Esophagus muscularis mucosa (tissue), 4 donors: Measurements from ENCODE around the gene TTC9C. TPM values are rescaled to one million over a fixed set of nuclear protein-coding genes. Genes with fewer than 3 reads are reported as not detected.

Source experiments
- DNase-seq: peaks from one replicate; pipeline ENCODE4 v3.0.0-alpha.2; 2017; ENCODE audit errors: extremely low spot score
- H3K27ac ChIP-seq, 4 donors: fragments of 200-600 bp; sonication (generic); replicated peaks in 1 of 4; 1 replicate in 3 of 4; 2 replicates in 1 of 4; pipeline ENCODE4 v1.5.1; 2016 to 2019; ENCODE audit warnings: mild to moderate bottlenecking in 1 of 4
- H3K27me3 ChIP-seq, 4 donors: fragments of 200-600 bp; sonication (generic); one replicate each; pipeline versions ENCODE4 v1.5.1 to v1.6.0; 2016 to 2019
- H3K36me3 ChIP-seq, 4 donors: fragments of 200-600 bp; sonication (generic); one replicate each; pipeline ENCODE4 v1.5.1; 2016 to 2019
- H3K4me1 ChIP-seq, 4 donors: fragments of 200-600 bp; sonication (generic); one replicate each; pipeline ENCODE4 v1.5.1; 2016 to 2019
- H3K4me3 ChIP-seq, 4 donors: fragments of 200-600 bp; sonication (generic); 1 replicate in 2 of 4; 2 replicates in 2 of 4; pipeline ENCODE4 v1.5.1; 2016 to 2019; ENCODE audit warnings: mild to moderate bottlenecking in 4 of 4, moderate library complexity in 1 of 4
- H3K9me3 ChIP-seq, 4 donors: fragments of 200-600 bp; sonication (generic); 1 replicate in 3 of 4; 2 replicates in 1 of 4; pipeline ENCODE4 v1.5.1; 2016 to 2019
- EP300 ChIP-seq: sonication (generic); formaldehyde crosslinking; IDR thresholded peaks from one replicate; pipeline ENCODE4 v1.6.1; 2017; ENCODE audit warnings: antibody characterized with exemption
- POLR2A ChIP-seq: fragments of 450-650 bp; IDR thresholded peaks from one replicate; pipeline ENCODE4 v1.6.1; 2017; ENCODE audit warnings: antibody characterized with exemption, moderate library complexity, mild to moderate bottlenecking, low read depth
- POLR2AphosphoS5 ChIP-seq, 2 donors: sonication (generic); formaldehyde crosslinking; IDR thresholded peaks; one replicate each; pipeline ENCODE4 v1.6.1; 2017; ENCODE audit warnings: antibody characterized with exemption in 2 of 2
- WGBS: methylation state at CpG from one replicate; pipeline ENCODE4 v1.1.5; 2018; 5-methylcytosine and 5-hydroxymethylcytosine counted together
- intact Hi-C: fragments of 100-400 bp; cut with DNase I; formaldehyde crosslinking; loops from one replicate; pipeline ENCODE4 v1.15.1; 2023
- total RNA-seq, 4 donors: library from RNA; depleted of rRNA; stranded (reverse); fragments of >200 nt; gene quantifications; one replicate each; pipeline versions ENCODE4 v1.1.0 to v1.2.1, GENCODE V29; 2016
- TF ChIP-seq, protein P1 (sequence below), 3 experiments: fragments of 200-600 bp in 2 of 3; fragments of 450-650 bp in 1 of 3; sonication (generic) in 2 of 3; IDR thresholded peaks; one replicate each; pipeline ENCODE4 v1.5.1; 2017 to 2019; ENCODE audit warnings: antibody characterized with exemption in 3 of 3, mild to moderate bottlenecking in 2 of 3, moderate library complexity in 1 of 3

TTC9C gene
- total RNA-seq, 4 donors from 2014 or later = 12.9 to 22.9 (median 18.2) TPM

DNA sequence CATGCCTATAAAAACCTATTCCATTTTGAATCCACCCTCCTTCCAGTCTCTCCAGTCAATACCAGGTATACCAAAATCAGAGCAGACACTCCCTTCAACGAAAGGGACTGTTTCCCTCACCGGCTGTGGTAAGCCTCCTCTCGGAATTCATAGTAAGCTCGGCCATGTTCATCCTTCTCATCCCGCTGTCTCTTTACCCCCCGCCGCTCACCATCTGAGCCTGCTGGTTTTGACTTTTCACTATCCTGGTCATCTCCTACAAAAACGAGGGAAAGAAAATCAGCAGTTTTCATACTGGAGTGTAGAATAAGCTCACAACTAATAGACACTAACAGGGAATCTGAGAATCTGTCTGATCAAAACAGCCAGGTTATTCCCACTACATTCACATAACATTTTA, 4.1 kb upstream of the TTC9C start:
- peaks cover 46 to 50% (median 48%) of the 10 kb centered on the region in 4 donors for H3K36me3 ChIP-seq

DNA sequence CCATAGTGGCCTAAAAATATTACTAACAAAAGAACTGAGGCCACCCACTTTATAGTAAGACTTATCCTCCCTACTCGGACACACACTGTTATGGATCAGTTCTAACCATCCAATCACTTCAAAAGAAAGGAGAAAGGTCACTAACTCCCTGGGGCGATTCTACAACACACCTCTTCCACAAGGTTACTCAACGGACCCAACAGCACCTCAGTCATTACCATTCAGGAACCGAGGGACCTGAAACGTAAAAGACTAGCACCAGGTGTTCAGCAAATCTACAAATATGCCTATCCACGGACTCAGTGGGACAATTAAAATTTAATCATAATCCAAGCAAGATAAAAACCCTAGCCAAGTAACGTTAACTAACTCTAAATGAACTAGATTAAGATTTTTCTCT, 2.6 kb upstream of the TTC9C start:
- H3K27ac ChIP-seq = peak overlapping the region; percentile 89 to 97 (median 94)
- peaks cover 40 to 61% (median 54%) of the 10 kb centered on the region in 4 donors for H3K4me1 ChIP-seq
- no peaks in the 10 kb centered on the region for H3K27me3 ChIP-seq
- peak overlapping the region; percentile 85 to 94 (median 90) for H3K4me3 ChIP-seq
- TF ChIP-seq, protein P1, sequence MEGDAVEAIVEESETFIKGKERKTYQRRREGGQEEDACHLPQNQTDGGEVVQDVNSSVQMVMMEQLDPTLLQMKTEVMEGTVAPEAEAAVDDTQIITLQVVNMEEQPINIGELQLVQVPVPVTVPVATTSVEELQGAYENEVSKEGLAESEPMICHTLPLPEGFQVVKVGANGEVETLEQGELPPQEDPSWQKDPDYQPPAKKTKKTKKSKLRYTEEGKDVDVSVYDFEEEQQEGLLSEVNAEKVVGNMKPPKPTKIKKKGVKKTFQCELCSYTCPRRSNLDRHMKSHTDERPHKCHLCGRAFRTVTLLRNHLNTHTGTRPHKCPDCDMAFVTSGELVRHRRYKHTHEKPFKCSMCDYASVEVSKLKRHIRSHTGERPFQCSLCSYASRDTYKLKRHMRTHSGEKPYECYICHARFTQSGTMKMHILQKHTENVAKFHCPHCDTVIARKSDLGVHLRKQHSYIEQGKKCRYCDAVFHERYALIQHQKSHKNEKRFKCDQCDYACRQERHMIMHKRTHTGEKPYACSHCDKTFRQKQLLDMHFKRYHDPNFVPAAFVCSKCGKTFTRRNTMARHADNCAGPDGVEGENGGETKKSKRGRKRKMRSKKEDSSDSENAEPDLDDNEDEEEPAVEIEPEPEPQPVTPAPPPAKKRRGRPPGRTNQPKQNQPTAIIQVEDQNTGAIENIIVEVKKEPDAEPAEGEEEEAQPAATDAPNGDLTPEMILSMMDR (IDR thresholded peaks at IDR 0.05) = no peak
- TF ChIP-seq POLR2AphosphoS5 (IDR thresholded peaks at IDR 0.05) = no peak
- no peak for TF ChIP-seq POLR2A
- no peak for TF ChIP-seq EP300
- intact Hi-C loops = no loop called here
- 1% methylated on average over 7 of the region's 7 CpGs for WGBS
- H3K36me3 ChIP-seq = peaks cover 31 to 43% (median 35%) of the 10 kb centered on the region in 4 donors
- no peak for DNase-seq
- H3K9me3 ChIP-seq = no peaks in the 10 kb centered on the region

More for the DNA sequence above, 4.1 kb upstream of the TTC9C start:
- WGBS = 25% methylated on average over 8 of the region's 8 CpGs
- peak overlapping the region; percentile 27 to 94 (median 90) for H3K4me3 ChIP-seq
- peak overlapping the region in 2 of 4 donors; percentile 1 to 89 for H3K27ac ChIP-seq
- no peak for DNase-seq
- H3K9me3 ChIP-seq = no peaks in the 10 kb centered on the region
- H3K27me3 ChIP-seq = no peaks in the 10 kb centered on the region
- peaks cover 26 to 52% (median 43%) of the 10 kb centered on the region in 4 donors for H3K4me1 ChIP-seq
- TF ChIP-seq, protein P1 (IDR thresholded peaks at IDR 0.05) = no peak
- TF ChIP-seq POLR2AphosphoS5 (IDR thresholded peaks at IDR 0.05) (no peak), POLR2A (no peak), EP300 (no peak)
- intact Hi-C loops = no loop called here

DNA sequence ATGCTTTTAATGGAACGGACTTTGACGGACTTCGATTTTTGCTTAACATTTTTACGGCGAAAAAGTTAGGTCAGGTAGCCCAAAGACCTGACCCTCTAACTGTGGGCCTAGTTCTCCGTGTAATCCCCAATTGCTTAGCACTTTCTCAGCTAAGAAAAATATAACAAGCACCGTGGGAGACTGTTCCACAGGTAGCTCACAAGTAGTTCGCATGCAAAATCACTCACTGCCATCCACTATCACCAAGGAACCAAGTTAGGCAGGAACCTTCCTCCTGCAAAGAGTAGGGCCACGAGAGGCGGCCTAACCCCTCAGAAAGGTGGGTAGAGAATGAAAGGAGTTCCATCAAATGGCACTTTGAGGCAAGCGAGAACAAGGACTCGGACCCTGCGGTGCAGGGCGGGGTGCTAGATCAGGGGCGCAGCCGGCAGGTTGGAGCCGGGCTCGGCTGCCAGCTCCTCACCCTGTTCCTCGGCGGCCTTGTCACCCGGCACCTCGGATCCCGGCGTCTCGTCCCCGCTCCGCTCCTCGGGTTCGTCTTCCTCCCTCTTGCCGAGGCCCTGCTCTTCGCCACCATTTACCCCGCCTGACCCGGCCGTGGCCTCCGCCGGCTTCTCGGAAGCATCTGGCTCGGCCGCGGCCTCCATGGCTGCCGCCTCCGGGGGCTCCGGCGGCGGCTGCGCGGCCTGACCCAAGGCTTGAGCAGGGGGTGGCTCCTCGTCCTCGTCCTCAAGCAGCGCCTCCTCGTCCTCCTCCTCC, 2.0 kb upstream of the TTC9C start:
- 0% methylated on average over 10 of the region's 51 CpGs for WGBS
- peaks cover 24 to 43% (median 35%) of the 10 kb centered on the region in 4 donors for H3K36me3 ChIP-seq
- H3K27ac ChIP-seq = peak overlapping the region; percentile 89 to 97 (median 94)
- peak overlapping the region; percentile 85 to 94 (median 90) for H3K4me3 ChIP-seq
- no peak for DNase-seq
- TF ChIP-seq, protein P1 (IDR thresholded peaks at IDR 0.05) = no peak
- no peak for TF ChIP-seq POLR2AphosphoS5 (IDR thresholded peaks at IDR 0.05)
- intact Hi-C loops = no loop called here
- peaks cover 46 to 68% (median 61%) of the 10 kb centered on the region in 4 donors for H3K4me1 ChIP-seq
- H3K27me3 ChIP-seq = no peaks in the 10 kb centered on the region
- no peaks in the 10 kb centered on the region for H3K9me3 ChIP-seq

DNA sequence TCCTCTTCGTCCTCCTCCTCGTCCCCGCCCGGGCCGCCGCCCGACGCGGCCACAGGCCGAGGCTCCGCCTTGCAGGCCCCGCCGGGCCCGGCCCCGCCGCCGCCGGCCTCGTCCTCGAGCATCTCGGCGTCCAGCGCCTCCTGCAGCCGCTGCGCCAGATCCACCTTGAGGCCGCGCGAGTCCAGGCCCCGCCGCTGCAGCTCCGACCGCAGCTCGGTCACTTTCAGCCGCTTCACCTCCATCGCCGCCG, 1.4 kb upstream of the TTC9C start:
- WGBS = no CpG with 5 or more reads among the region's 37 CpGs
- no peak for DNase-seq
- Histone ChIP-seq H3K9me3 (no peaks in the 10 kb centered on the region), H3K36me3 (peaks cover 19 to 42% (median 30%) of the 10 kb centered on the region in 4 donors), H3K4me3 (peak overlapping the region; percentile 85 to 94 (median 90)), H3K27ac (peak overlapping the region; percentile 89 to 97 (median 94)), H3K4me1 (peaks cover 46 to 72% (median 66%) of the 10 kb centered on the region in 4 donors), H3K27me3 (no peaks in the 10 kb centered on the region)
- intact Hi-C loops = no loop called here
- TF ChIP-seq, protein P1 (IDR thresholded peaks at IDR 0.05) = no peak
- TF ChIP-seq POLR2A = no peak
- TF ChIP-seq EP300 = no peak
- TF ChIP-seq POLR2AphosphoS5 (IDR thresholded peaks at IDR 0.05) = no peak
